ENCODE measurements around the gene ASMTL. TPM values are rescaled to one million over a fixed set of nuclear protein-coding genes. Genes with fewer than 3 reads are reported as not detected.
A peak's percentile ranks its signal among the peaks of the same experiment; 100 is the strongest.

The ASMTL gene
- total and polyA plus RNA-seq, 2 experiments from 2014 or later: 53.7 to 61.2 TPM

- H3K27me3 Mint-ChIP-seq (ENCODE audit: insufficient read depth, low read depth, poor library complexity): peaks cover 22% of the 10 kb centered on the region
- H3K9me3 Mint-ChIP-seq: peaks cover 26% of the 10 kb centered on the region
- no peak overlapping the region for H3K27ac Mint-ChIP-seq
- H3K4me3 Mint-ChIP-seq: no peak overlapping the region
- DNase-seq (ENCODE audit: low spot score): no peak
- Histone ChIP-seq H3F3A (replicated peaks; ENCODE audit: low read depth) (peaks cover 36% of the 10 kb centered on the region), H3K9me2 (ENCODE audit: insufficient read depth) (no peaks in the 10 kb centered on the region), H3K4me3 (no peak overlapping the region), H3K36me3 (ENCODE audit: insufficient read depth) (peaks cover 10% of the 10 kb centered on the region), H3K27ac (ENCODE audit: low read depth) (no peak overlapping the region), H2AFZ (no peak overlapping the region), H3K4me2 (no peak overlapping the region), H4K20me1 (replicated peaks; ENCODE audit: insufficient read depth) (peaks cover 6% of the 10 kb centered on the region; the same call in 1 of the 2 replicates), H3K4me1 (ENCODE audit: insufficient read depth) (no peaks in the 10 kb centered on the region), H3K27me3 (ENCODE audit: insufficient read depth) (no peaks in the 10 kb centered on the region), H3K79me2 (replicated peaks; ENCODE audit: insufficient read depth) (no peaks in the 10 kb centered on the region)
- H3K36me3 Mint-ChIP-seq (ENCODE audit: low read depth): peaks cover 55% of the 10 kb centered on the region
- no peak for ATAC-seq
- peak; percentile 16 for TF ChIP-seq POLR2AphosphoS5 (IDR thresholded peaks at IDR 0.05; ENCODE audit: low read depth)
- no peak for TF ChIP-seq ZNF331 (CRISPR knock-in tag; IDR thresholded peaks at IDR 0.05; ENCODE audit: low read depth)
- no peak for TF ChIP-seq ETS1 (IDR thresholded peaks at IDR 0.05)
- TF ChIP-seq, protein P1, sequence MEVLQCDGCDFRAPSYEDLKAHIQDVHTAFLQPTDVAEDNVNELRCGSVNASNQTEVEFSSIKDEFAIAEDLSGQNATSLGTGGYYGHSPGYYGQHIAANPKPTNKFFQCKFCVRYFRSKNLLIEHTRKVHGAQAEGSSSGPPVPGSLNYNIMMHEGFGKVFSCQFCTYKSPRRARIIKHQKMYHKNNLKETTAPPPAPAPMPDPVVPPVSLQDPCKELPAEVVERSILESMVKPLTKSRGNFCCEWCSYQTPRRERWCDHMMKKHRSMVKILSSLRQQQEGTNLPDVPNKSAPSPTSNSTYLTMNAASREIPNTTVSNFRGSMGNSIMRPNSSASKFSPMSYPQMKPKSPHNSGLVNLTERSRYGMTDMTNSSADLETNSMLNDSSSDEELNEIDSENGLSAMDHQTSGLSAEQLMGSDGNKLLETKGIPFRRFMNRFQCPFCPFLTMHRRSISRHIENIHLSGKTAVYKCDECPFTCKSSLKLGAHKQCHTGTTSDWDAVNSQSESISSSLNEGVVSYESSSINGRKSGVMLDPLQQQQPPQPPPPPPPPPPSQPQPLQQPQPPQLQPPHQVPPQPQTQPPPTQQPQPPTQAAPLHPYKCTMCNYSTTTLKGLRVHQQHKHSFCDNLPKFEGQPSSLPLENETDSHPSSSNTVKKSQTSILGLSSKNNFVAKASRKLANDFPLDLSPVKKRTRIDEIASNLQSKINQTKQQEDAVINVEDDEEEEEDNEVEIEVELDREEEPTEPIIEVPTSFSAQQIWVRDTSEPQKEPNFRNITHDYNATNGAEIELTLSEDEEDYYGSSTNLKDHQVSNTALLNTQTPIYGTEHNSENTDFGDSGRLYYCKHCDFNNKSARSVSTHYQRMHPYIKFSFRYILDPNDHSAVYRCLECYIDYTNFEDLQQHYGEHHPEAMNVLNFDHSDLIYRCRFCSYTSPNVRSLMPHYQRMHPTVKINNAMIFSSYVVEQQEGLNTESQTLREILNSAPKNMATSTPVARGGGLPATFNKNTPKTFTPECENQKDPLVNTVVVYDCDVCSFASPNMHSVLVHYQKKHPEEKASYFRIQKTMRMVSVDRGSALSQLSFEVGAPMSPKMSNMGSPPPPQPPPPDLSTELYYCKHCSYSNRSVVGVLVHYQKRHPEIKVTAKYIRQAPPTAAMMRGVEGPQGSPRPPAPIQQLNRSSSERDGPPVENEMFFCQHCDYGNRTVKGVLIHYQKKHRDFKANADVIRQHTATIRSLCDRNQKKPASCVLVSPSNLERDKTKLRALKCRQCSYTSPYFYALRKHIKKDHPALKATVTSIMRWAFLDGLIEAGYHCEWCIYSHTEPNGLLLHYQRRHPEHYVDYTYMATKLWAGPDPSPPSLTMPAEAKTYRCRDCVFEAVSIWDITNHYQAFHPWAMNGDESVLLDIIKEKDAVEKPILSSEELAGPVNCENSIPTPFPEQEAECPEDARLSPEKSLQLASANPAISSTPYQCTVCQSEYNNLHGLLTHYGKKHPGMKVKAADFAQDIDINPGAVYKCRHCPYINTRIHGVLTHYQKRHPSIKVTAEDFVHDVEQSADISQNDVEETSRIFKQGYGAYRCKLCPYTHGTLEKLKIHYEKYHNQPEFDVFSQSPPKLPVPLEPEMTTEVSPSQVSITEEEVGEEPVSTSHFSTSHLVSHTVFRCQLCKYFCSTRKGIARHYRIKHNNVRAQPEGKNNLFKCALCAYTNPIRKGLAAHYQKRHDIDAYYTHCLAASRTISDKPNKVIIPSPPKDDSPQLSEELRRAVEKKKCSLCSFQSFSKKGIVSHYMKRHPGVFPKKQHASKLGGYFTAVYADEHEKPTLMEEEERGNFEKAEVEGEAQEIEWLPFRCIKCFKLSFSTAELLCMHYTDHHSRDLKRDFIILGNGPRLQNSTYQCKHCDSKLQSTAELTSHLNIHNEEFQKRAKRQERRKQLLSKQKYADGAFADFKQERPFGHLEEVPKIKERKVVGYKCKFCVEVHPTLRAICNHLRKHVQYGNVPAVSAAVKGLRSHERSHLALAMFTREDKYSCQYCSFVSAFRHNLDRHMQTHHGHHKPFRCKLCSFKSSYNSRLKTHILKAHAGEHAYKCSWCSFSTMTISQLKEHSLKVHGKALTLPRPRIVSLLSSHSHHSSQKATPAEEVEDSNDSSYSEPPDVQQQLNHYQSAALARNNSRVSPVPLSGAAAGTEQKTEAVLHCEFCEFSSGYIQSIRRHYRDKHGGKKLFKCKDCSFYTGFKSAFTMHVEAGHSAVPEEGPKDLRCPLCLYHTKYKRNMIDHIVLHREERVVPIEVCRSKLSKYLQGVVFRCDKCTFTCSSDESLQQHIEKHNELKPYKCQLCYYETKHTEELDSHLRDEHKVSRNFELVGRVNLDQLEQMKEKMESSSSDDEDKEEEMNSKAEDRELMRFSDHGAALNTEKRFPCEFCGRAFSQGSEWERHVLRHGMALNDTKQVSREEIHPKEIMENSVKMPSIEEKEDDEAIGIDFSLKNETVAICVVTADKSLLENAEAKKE (CRISPR knock-in tag; IDR thresholded peaks at IDR 0.05): no peak
- TF ChIP-seq CTCF (conservative IDR thresholded peaks at IDR 0.05; ENCODE audit: low read depth in 2 of 2): no peak
- no peak for TF ChIP-seq JUNB (IDR thresholded peaks at IDR 0.05; ENCODE audit: unreplicated experiment)
- TF ChIP-seq EZH2 (IDR thresholded peaks at IDR 0.05; ENCODE audit: low read depth, unreplicated experiment): no peak
- H3K4me1 Mint-ChIP-seq: peaks cover 8% of the 10 kb centered on the region
These were observed 35.5 kb downstream of the ASMTL start for GRCh38 chrX:1416965-1417760.

All from GM23338 (cell line).